EH (cell line): Measurements from ENCODE around the gene DAZAP1.
"Not testable (repeated sequence)": the region's sequence is repeated elsewhere in the genome, so short reads cannot be mapped to it uniquely, and the experiment has no call there.

Experiments used
- DNase-seq: peaks from one replicate; pipeline ENCODE4 v3.0.0-alpha.2; 2015; ENCODE audit warnings: low read depth

Gene DAZAP1

DNA sequence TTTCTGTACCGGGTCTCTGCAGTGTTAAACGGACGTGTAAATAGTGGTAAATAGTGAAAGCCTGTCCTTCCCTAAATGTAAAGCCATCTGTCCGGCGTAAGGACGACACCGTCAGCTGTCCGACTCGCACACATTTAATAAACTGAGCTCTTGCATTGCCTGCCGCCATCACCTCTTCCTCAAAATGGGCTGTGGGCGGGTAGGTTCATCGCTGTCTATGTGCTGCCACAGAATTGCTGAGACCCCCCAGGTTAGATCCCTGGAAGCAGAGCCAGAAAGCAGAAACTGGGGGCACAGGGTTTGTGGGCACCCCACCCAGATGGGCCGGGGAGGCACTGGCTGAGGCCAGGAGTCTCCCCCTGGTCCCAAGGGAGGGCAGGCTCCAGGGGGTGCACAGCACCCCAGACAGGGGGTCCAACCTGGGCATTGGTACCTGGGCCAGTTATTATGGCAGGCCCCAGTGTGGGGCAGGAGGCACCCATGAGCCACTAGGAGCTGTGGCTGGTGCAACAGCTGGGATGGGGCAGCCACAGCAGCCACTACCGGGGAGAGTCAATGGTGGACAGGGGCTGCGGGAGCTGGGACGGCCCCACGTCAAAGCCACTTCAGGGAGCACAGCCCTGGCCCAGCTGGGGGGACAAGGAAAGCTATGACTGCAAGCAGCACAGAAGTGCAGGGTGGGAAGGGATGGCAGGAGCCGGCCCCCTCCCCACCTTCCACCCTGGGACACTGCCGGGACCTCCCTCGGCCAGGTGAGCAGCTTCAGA lies 65.9 kb downstream of the DAZAP1 start:
- DNase-seq = no peak

DNA sequence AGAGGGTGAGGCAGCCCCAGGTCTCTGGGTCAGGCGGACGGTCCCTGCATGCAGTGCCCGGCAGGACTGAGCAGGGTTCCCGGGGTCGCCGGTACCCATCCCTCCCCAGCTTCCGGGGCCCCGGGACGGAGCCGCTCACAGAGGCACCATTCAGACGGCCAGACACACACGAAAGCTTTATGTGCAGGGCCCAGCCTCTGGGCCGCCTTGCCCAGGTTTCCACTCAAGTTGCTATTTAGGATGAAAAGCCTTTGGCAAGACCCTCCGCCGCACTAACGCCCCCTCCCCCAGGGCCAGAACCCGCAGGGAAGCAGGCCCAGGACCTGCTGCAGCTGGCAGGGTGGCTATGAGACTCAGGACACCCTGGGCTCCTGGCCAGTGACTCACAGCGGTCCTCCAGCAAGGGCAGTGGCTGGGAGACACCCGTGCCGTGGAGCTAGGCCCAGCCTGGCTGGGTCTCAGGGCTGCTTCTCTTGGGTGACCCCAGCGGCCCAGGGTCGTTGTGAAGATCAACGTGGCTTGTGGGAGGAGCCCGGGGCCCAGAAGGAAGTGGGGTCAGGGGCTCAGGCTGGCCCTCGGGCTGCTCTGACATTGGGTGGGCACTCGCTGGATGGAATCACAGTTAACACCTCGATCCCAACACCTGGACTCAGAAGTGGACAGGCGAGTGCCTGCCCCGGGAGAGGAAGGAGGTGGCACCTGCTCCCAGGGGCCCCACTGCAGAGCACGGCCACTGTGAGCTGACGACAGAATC lies 66.8 kb downstream of the DAZAP1 start:
- DNase-seq = no peak

DNA sequence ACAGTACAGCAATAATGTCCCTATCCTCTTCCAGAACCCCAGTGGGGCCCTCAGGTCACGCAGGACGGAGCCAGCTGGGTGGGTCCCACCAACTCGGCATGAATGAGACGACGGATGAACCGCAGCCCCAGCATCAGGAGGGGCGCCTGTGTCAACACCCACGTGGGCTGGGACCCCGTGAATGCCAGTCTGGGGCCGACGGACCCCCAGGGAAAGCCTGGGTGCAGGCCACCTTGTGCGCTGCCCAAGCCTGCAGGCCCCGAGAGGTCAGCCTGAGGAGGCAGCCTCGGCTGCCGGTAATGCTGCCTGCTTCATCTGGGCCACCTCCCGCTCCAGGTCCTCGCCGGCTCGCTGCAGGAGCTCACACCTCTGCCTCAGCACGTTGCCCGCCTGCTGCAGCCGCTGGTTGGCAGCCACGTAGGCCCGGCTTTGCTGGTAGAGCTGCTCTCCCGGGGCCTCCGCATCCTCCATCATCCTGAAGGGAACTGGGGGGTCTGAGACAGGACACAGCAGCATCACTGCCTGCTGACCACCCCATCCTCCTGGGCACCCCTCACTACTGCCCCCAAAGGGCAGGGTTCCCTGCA lies 67.5 kb downstream of the DAZAP1 start:
- no peak for DNase-seq

DNA sequence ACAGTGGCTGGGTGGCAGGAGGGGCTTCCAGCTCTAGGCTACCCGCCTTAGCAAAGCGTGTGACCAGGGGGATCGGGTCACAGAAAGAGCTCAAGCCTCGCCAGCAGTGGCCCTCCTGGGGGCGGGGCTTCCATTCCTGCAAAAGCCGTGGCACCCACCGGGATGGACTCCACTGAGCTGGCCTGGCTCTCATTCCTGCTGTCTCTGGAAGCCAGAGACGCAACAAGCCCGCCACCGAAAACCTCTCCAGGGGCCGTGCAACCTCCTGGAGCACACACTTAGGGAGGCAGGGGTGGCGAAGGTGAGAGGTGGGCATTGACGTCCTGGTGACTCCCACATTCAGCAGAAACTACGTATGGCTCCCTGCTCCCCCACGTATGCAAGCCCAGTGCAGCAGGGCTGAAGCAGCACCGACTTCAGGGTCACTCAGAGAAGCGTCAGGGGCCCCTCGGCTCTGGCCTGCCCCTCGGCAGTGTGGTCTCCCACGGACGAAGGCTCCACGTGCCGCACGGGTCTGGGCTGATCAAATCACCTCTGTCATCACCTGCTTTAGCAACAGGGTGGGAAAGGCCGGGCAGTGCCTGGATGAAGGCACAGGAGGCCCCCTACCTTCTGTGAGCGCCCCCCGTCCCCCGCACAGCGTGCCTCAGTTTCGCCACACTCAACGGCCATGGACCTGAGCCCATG lies 68.5 kb downstream of the DAZAP1 start:
- DNase-seq = no peak

DNA sequence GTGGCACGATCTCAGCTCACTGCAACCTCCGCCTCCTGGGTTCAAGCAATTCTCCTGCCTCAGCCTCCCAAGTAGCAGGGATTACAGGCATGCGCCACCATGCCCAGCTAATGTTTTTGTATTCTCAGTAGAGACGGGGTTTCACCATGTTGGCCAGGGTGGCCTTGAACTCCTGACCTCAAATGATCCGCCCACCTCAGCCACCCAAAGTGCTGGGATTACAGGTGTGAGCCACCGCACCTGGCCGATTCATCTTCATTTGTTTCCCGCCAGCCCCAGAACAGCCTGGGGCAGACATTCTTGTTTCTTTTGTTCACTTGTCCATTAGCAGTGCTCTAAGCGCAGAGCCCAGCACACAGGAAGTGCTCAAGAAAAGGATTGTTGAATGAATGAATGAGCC lies 69.7 kb downstream of the DAZAP1 start:
- DNase-seq = not testable (repeated sequence)

DNA sequence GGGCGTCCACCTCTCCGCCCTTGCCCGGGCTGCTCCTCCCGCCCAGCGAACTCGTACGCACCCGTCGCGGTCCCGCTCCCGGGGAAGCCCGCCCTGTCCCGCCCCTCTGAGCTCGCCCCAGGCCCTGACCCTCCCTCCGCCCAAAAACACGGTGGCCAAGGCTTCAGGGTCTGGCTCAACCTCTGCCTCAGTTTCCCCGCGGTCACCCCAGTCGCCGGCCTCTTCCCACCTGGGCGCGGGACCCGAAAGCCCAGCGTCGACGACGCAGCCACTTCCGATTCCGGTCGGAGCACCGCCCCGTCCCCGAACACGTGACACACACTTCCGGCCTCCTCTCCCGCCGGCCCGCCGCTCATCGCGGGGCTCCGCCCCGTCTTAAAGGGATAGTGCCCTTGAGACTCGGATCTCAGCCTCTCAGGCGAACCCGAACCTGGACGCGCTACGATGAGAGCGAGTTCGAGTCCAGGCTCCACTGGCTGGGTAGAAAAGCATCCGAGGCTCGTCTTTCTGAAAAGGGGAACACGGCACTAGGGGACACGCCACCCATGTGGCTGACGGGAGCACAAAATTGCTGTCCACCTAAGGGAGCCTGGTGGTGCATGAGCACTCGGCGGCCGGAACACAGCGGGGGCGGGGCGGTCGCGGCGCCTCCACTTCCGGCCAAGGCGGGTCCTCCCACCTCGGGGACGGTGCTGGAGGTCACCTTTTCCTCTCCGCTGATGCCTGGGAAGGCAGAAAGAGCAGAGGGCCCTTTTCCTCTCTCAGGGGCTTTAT lies 71.7 kb downstream of the DAZAP1 start, which contains the start of gene C19orf25:
TSS of gene C19orf25 (minus strand) at position 282 of the 774 bp plus-strand sequence. CDS start 312 bp downstream, outside the sequence.
- DNase-seq = peak; percentile 93

DNA sequence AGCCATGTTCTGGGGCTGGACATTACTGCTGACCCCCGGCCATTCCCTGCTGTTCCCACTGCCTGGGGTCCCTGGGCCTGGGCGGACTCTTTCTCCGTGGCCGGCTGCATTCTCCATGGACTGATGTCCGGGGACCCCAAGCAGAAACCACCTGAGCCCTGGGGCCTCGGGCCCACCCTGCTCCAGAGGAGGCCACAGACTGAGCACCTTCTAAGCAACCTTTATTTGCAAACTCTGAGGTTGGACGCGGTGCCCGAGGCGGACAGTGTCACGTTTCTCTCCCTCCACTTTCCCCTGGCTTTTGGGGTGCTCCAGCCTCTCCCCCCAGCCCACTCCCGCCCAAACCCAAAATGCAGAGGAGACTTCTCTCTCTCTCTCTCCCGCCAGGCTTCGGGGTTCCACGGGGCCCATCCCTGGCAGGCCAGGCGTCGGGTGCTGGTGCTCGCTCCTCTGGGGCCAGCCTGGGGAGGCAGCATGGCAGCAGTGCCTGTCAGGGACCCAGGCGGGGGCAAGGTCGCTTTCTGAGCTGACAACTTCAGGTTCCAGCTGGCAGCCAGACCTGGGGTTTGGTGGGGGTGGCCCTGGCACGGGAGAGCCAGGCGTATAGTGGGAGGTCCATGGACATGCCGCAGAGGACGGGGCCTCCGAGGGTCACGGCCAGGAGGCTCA lies 74.0 kb downstream of the DAZAP1 start:
- DNase-seq = no peak

DNA sequence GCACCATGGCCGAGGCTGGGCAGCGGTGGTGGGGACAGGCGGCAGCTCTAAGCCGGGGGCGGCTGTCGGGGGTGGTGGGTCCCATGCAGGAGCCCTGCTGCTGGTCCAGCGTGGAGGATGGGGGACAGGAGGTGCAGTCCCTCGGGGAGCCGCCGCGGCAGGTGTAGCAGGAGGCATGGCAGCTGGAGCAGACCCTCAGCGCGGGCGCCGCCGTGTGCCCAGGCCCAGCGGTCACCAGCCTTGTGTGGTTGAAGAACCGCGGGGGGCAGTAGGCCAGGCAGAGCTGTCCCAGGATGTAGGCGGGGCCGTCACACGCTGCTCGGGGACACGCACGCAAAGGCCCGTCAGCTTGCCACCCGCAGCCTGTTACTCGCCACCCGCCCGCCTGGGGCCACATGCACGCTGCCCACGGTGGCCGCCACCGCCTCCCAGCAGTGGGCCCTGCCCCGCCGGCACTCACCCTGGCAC lies 74.5 kb downstream of the DAZAP1 start:
- DNase-seq = no peak

DNA sequence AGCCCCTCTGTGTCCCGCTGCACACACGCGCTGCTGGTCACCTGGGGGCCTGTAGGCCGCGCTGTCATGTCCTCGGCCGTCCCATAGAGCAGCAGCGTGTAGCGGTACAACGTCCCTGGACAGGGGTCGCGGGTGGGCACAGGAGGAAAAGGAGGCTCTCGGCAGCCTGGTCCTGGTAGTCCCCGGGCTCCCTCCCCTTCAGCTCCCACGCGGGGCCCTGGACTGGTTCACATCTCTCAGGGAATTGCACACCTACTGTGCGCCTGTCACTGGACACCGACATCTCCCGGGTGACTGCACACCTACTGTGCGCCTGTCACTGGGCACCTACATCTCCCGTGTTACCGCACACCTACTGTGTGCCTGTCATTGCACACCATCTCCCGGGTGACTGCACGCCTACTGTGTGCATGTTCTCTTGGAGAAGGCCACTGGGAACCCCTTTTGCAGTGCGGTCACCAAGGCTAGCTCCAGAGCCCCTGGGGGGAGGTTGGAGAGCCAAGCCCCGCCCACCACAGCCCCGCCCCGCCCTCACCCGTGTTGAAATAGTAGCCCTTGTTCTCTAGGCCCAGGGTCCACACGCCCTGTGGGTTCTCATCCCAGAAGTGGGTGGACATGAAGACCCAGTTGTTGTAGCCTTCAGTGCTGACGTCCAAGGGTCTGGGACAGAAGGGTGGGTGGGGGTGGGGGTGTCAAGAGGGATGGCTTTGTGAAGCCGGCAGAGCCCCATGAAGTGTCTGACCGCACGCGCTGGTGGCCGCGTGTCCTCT lies 75.2 kb downstream of the DAZAP1 start:
- DNase-seq = no peak

DNA sequence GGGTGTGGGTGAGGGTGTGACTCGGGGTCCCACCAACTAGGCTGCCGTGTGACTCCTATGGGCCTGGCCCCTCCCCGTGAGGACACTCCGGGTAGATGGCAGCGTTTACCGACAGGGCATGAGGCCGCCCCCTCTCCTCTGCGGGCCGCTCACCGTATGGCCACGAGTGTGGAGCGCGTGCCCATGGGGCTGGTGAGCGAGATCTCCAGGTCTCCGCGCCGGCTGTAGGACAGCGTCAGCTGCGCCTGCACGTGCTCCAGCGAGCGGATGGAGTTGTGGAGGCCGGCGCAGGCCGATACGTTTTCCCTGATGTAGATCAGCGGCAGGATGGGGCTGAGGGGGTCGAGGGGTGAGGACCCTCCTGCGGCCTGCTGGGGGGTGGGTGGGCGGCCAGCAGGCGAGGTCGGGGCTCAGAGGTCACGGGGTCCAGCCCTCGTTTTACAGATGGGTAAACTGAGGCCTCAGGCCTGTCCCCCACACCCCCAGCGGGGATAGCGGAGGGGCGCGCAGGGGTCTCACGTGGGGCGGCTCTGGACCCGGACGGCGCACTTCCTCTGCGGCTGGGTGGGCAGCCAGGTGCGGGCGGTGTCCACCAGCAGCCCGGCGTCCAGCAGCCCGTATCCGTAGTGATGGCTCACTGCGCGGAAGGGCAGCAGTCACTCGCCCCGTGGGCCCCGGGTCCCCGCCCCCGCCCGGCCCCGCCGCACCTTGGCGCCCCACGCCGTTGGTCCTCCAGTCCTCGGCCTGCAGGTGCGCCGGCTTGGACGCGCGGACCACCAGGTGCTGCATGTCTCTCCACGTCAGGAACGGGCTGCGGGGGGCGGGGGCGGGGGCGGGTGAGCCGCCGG lies 76.0 kb downstream of the DAZAP1 start:
- no peak for DNase-seq

DNA sequence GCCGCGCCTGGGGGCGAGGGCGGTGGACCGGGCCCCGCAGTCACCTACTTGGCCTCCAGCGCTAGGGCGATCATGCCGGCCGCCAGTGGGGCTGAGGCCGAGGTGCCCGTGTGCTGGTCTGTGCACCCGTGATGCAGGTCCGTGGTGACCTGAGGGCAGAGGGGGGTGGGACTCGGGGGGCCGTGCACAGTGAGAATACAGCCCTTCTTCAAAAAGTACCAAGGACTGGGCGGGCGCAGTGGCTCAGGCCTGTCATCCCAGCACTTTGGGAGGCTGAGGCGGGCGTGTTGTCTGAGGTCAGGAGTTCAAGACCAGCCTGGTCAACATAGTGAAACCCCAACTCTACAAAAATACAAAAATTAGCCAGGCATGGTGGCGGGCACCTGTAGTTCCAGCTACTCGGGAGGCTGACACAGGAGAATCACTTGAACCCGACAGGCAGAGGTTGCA lies 76.6 kb downstream of the DAZAP1 start:
- DNase-seq = no peak
